Thyroid gland (tissue), 4 donors: ENCODE measurements around the gene FOXC1. TPM values are rescaled to one million over a fixed set of nuclear protein-coding genes. Genes with fewer than 3 reads are reported as not detected.

Experiments used
- DNase-seq, 2 donors: peaks; one replicate each; pipeline ENCODE4 v3.0.0-alpha.2; 2019
- H3K27ac ChIP-seq, 3 donors: fragments of 200-600 bp; sonication (generic); 1 replicate in 2 of 3; 2 replicates in 1 of 3; pipeline ENCODE4 v1.5.1; 2016 to 2019; ENCODE audit warnings: mild to moderate bottlenecking in 1 of 3, moderate library complexity in 1 of 3
- H3K27me3 ChIP-seq: fragments of 200-600 bp; sonication (generic); one replicate; pipeline ENCODE4 v1.5.1; 2019
- H3K36me3 ChIP-seq, 2 donors: fragments of 200-600 bp; sonication (generic); one replicate each; pipeline ENCODE4 v1.5.1; 2016 to 2019
- H3K4me1 ChIP-seq, 2 donors: fragments of 200-600 bp; sonication (generic); one replicate each; pipeline ENCODE4 v1.5.1; 2017 to 2019
- H3K4me3 ChIP-seq, 3 donors: fragments of 200-600 bp; sonication (generic); replicated peaks in 1 of 3; 1 replicate in 2 of 3; 2 replicates in 1 of 3; pipeline ENCODE4 v1.5.1; 2016; ENCODE audit warnings: mild to moderate bottlenecking in 1 of 3
- H3K9me3 ChIP-seq: fragments of 200-600 bp; sonication (generic); one replicate; pipeline ENCODE4 v1.5.1; 2017
- POLR2A ChIP-seq, 2 donors: fragments of 450-650 bp; IDR thresholded peaks; one replicate each; pipeline ENCODE4 v1.6.1; 2017; ENCODE audit warnings: antibody characterized with exemption in 2 of 2, mild to moderate bottlenecking in 2 of 2, moderate library complexity in 1 of 2
- WGBS, 2 donors: methylation state at CpG; one replicate each; pipeline ENCODE4 v1.1.5; 2017; 5-methylcytosine and 5-hydroxymethylcytosine counted together
- intact Hi-C: fragments of 100-400 bp; cut with DNase I; formaldehyde crosslinking; loops from one replicate; pipeline ENCODE4 v1.15.1; 2023
- total RNA-seq, 4 donors: library from RNA; depleted of rRNA; stranded (reverse); fragments of >200 nt; gene quantifications; one replicate each; pipeline ENCODE4 v1.2.3, GENCODE V29; 2016
- TF ChIP-seq, protein P1 (sequence below), 6 experiments: fragments of 200-600 bp in 3 of 6; fragments of 450-650 bp in 3 of 6; sonication (generic) in 3 of 6; IDR thresholded peaks; one replicate each; pipeline ENCODE4 v1.5.1; 2016 to 2019; ENCODE audit warnings: antibody characterized with exemption in 6 of 6, mild to moderate bottlenecking in 2 of 6, inconsistent platforms in 1 of 6, moderate library complexity in 1 of 6

Gene FOXC1
- total RNA-seq, 4 donors from 2014 or later, result 3.8 to 8.1 (median 5.5) TPM

DNA sequence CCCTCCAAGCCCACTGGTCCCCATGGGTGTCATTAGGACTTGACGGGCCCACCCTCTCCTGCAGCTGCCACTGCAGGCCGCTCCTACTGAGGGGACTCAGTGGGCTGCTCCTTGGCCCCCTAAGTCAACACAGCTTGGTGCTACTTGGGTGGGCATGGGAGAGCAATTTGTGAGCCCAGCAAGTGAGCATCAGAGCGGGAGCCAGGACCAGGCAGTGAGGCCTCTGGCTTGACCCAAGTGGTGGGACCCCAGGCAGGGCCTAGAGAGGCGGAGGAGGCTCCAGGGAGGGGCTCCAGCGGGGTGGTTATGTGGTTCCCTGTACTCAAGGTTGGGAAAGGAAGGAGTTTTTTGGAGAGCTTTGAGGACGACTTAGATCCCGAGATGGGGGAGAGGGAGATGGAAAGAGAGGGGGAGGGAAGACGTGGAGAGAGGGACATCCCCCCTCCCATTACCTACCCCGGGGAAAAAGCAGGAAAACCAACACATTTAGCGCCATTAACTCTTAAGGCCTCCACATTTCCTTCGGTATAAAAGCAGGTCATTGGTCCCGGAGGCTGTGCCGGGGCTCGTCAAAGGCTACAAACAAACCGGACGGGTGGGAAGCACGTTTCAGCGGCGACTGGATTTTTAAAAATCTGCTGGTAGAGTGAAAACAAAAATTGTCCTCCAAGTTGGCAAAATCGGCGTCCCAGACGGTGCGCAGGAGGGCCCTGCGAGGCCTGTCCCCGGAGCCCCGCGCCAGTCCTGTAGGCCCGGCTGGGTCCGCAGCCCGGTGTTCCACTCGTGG is 8.8 kb downstream of the FOXC1 start:
- intact Hi-C loops, result no loop called here
- WGBS, 2 donors, result 68 to 77% methylated on average over 27 to 31 of the region's 31 CpGs
- Histone ChIP-seq H3K27ac (peak overlapping the region; percentile 41 to 49 (median 46)), H3K27me3 (peaks cover 31% of the 10 kb centered on the region), H3K9me3 (no peaks in the 10 kb centered on the region), H3K4me1 (peaks cover 8 to 30% of the 10 kb centered on the region in 2 donors), H3K4me3 (no peak overlapping the region), H3K36me3 (no peaks in the 10 kb centered on the region)
- no peak for TF ChIP-seq POLR2A (IDR thresholded peaks at IDR 0.05)
- TF ChIP-seq, protein P1, sequence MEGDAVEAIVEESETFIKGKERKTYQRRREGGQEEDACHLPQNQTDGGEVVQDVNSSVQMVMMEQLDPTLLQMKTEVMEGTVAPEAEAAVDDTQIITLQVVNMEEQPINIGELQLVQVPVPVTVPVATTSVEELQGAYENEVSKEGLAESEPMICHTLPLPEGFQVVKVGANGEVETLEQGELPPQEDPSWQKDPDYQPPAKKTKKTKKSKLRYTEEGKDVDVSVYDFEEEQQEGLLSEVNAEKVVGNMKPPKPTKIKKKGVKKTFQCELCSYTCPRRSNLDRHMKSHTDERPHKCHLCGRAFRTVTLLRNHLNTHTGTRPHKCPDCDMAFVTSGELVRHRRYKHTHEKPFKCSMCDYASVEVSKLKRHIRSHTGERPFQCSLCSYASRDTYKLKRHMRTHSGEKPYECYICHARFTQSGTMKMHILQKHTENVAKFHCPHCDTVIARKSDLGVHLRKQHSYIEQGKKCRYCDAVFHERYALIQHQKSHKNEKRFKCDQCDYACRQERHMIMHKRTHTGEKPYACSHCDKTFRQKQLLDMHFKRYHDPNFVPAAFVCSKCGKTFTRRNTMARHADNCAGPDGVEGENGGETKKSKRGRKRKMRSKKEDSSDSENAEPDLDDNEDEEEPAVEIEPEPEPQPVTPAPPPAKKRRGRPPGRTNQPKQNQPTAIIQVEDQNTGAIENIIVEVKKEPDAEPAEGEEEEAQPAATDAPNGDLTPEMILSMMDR (IDR thresholded peaks at IDR 0.05), result no peak
- no peak for DNase-seq

GRCh38 chr6:1619098-1619672 is 9.5 kb downstream of the FOXC1 start:
- H3K36me3 ChIP-seq, result no peaks in the 10 kb centered on the region
- no peaks in the 10 kb centered on the region for H3K9me3 ChIP-seq
- peaks cover 24% of the 10 kb centered on the region for H3K27me3 ChIP-seq
- WGBS, 2 donors, result 51% methylated on average over 17 to 22 of the region's 40 CpGs
- H3K4me3 ChIP-seq, result peak overlapping the region in 1 of 3 donors; percentile 14
- intact Hi-C loops, result no loop called here
- DNase-seq, result no peak
- H3K27ac ChIP-seq, result peak overlapping the region; percentile 22 to 49 (median 46)
- TF ChIP-seq, protein P1 (IDR thresholded peaks at IDR 0.05), result no peak
- peaks cover 5 to 27% of the 10 kb centered on the region in 2 donors for H3K4me1 ChIP-seq

GRCh38 chr6:1619673-1620503 is 10.2 kb downstream of the FOXC1 start:
- Histone ChIP-seq H3K27me3 (peaks cover 19% of the 10 kb centered on the region), H3K9me3 (no peaks in the 10 kb centered on the region), H3K36me3 (no peaks in the 10 kb centered on the region), H3K4me1 (peaks cover 6 to 26% of the 10 kb centered on the region in 2 donors), H3K27ac (peak overlapping the region in 2 of 3 donors; percentile 46 to 49), H3K4me3 (peak overlapping the region in 1 of 3 donors; percentile 14)
- WGBS, 2 donors, result 18 to 30% methylated on average over 19 to 20 of the region's 83 CpGs
- intact Hi-C loops, result no loop called here
- no peak for TF ChIP-seq POLR2A (IDR thresholded peaks at IDR 0.05)
- TF ChIP-seq, protein P1 (IDR thresholded peaks at IDR 0.05), result no peak
- peak; percentile 31 to 37 for DNase-seq

DNA sequence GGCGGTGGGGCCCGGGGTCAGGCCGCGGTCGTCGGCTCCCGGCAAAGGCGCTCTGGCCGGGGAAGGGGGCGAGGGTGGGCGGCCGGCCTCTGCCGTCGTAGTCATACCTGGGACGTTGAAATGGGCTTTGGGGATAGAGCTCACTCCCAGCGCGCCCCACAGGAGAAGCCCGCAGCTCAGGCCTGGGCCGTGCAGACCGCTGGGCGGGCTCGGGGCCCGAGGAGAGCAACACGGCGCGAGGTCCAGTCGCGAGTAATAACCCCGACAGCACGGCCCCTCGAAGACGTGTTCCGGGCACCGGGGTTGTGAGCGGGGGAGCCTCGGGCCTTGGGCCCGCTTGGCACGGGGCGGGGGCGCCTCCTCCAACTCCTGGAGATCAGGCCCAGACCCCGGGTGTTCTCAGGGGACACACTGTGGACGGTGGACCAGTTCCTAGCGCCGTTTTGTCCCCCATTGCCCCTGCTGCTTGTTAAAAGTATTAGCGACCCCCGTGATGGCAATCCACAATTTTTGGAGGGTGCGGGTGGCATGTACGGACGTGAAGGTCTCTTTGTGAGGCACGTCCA is 10.9 kb downstream of the FOXC1 start:
- WGBS, 2 donors, result 70 to 78% methylated on average over 25 to 26 of the region's 50 CpGs

More for the DNA sequence above, 10.9 kb downstream of the FOXC1 start:
- Histone ChIP-seq H3K4me3 (no peak overlapping the region), H3K27me3 (peaks cover 14% of the 10 kb centered on the region), H3K4me1 (peaks cover 7 to 26% of the 10 kb centered on the region in 2 donors), H3K9me3 (no peaks in the 10 kb centered on the region), H3K36me3 (no peaks in the 10 kb centered on the region), H3K27ac (peak overlapping the region in 1 of 3 donors; percentile 49)
- DNase-seq, result no peak
- intact Hi-C loops, result no loop called here
- no peak for TF ChIP-seq POLR2A (IDR thresholded peaks at IDR 0.05)
- TF ChIP-seq, protein P1 (IDR thresholded peaks at IDR 0.05), result no peak
